Measurements from ENCODE around the gene ATP11A.

Gene ATP11A

GRCh38 chr13:112709825-112710783 is 20.3 kb downstream of the ATP11A start:
- DNase-seq (ENCODE audit: low read depth in 2 of 2), result no peak

GRCh38 chr13:112710855-112711527 is 21.2 kb downstream of the ATP11A start:
- DNase-seq (ENCODE audit: low read depth in 2 of 2), result no peak

GRCh38 chr13:112711528-112712265 is 21.9 kb downstream of the ATP11A start:
- no peak for DNase-seq (ENCODE audit: low read depth in 2 of 2)

GRCh38 chr13:112712451-112713207 is 22.8 kb downstream of the ATP11A start:
- no peak for DNase-seq (ENCODE audit: low read depth in 2 of 2)

GRCh38 chr13:112713517-112714253 is 23.8 kb downstream of the ATP11A start:
- DNase-seq (ENCODE audit: low read depth in 2 of 2), result no peak

GRCh38 chr13:112714376-112715174 is 24.7 kb downstream of the ATP11A start:
- DNase-seq (ENCODE audit: low read depth in 2 of 2), result no peak

GRCh38 chr13:112715210-112715609 is 25.4 kb downstream of the ATP11A start:
- no peak for DNase-seq (ENCODE audit: low read depth in 2 of 2)

GRCh38 chr13:112715715-112716460 is 26.1 kb downstream of the ATP11A start:
- DNase-seq (ENCODE audit: low read depth in 2 of 2), result no peak

- no peak for DNase-seq (ENCODE audit: low read depth in 2 of 2)
These were observed 26.6 kb downstream of the ATP11A start for GRCh38 chr13:112716461-112716820.

- no peak for DNase-seq (ENCODE audit: low read depth in 2 of 2)
These were observed 27.1 kb downstream of the ATP11A start for GRCh38 chr13:112716841-112717520.

GRCh38 chr13:112718318-112718717 is 28.5 kb downstream of the ATP11A start:
- DNase-seq (ENCODE audit: low read depth in 2 of 2), result no peak

GRCh38 chr13:112719016-112719415 is 29.2 kb downstream of the ATP11A start:
- DNase-seq (ENCODE audit: low read depth in 2 of 2), result no peak

- DNase-seq (ENCODE audit: low read depth in 2 of 2), result no peak
These were observed 29.7 kb downstream of the ATP11A start for GRCh38 chr13:112719556-112719955.

- no peak for DNase-seq (ENCODE audit: low read depth in 2 of 2)
These were observed 30.4 kb downstream of the ATP11A start for GRCh38 chr13:112720251-112720650.

- DNase-seq (ENCODE audit: low read depth in 2 of 2), result no peak
These were observed 31.0 kb downstream of the ATP11A start for GRCh38 chr13:112720814-112721197.

GRCh38 chr13:112721198-112722104 is 31.6 kb downstream of the ATP11A start:
- DNase-seq (ENCODE audit: low read depth in 2 of 2), result no peak

GRCh38 chr13:112722433-112723263 is 32.8 kb downstream of the ATP11A start:
- DNase-seq (ENCODE audit: low read depth in 2 of 2), result no peak

Data from stimulated activated CD8-positive, alpha-beta memory T cell treated with anti-CD3 and anti-CD28 coated beads, Interleukin-2, amount 100 ng/mL, for 1 hour (primary cell).